GM21390 (cell line): Measurements from ENCODE around the gene DLX6.

Source experiments
- ATAC-seq: cut with Tn5 transposase; IDR thresholded peaks from one replicate; pipeline ENCODE4 v1.9.1; 2021; ENCODE audit not compliant: unreplicated experiment

The DLX6 gene

GRCh38 chr7:97009753-97010732 is 4.7 kb downstream of the DLX6 start:
- ATAC-seq: no peak

DNA sequence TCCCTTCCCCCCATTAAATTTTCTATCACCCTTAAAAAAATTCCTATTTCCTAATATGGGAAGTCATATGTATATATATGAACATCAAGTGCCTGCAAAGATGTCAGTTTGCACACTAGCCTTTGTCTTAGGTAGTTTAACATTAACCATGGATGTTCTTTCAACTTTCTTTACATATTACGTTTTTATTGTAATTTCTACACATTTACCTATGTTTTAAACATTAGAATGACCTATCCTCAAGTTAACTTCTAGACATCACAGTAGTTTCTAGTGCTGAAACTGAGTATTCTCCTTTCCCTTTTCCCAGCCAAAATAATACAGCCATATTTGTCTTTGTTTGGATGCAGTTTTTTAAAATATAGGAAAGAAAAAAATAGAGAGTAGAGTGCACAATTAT is 5.8 kb downstream of the DLX6 start:
- no peak for ATAC-seq

GRCh38 chr7:97011536-97012364 is 6.4 kb downstream of the DLX6 start:
- ATAC-seq: no peak

DNA sequence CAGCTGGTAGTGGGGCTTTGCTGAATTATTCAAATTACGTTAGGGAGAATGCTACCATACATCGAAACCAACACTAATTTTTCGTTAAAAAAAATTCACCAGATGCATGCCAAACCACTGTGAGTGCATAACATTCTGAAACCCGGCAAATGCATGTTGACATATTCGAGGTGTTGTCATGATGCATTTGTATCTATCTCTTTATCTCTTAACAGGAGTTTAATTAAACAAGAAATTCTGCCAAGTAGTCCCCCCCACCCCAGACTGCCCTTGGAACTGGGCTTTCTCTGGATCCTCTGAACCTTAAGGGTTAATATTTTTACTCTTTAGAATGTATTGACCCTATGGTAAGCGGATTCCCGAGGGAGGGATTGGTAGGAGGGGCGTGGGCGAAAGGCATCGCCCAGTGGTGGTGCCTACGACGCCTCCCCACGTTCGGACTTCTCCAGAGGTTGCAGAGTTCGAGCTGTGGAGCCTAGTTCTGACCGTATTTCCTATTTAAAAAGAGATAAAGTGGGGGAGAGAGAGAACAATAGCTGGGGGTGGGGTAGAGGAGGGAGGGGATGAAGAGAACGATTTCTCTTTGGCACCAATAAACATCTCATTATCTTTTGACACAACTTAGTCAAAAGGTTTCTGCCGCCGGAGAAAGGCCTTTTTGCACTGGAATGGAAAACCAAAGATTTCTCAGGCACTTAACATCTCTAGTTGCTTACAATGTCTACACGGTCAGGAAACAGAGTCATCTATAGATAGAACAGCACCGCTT is 7.2 kb downstream of the DLX6 start:
- ATAC-seq: no peak

DNA sequence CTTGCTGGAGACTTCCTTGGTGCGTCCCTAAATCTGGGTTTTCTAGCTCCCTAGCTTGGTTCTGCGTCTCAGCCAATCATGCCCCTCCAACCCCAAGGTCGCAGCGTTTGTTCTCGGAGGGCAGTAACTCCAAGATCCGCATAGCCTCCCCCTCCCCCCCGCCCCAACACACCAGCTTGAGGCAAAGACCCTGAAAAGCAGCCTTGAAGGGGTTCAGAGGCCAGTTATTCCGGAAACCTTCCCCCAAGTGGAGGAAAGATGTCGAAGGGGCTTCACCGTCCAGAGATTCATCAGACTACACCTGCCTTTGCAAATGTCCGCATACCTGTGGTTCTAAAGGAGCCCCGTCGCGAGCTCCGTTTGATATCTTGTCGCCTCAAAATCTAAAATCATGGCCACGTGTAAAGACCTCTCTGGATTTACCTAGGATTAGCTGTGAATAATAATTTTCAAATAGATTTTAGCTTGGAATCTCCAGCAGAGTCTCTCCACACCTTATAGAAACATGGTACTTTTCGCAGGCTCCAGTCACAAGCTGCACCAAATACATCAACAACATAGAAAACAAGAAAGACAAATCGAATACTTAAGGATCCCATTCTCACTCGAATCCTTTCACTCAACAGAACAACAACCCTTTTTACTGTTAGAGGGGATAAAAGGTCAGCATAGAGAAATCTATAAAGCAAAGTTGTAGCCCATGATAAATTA is 7.9 kb downstream of the DLX6 start:
- ATAC-seq: no peak

DNA sequence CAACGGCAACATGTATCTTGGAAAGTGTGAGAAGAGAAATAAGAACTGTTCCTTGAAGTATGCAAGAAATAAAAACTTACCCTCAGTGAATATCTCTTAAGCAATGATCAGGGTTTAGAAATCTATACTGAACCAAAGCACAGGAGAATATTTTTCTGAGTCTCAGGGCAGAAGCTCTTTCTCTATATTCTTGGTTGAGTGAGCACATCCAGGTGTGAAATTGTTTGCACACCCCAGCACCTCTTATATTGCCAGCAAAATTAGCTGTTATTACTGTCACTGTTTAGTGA is 8.4 kb downstream of the DLX6 start:
- ATAC-seq: no peak

DNA sequence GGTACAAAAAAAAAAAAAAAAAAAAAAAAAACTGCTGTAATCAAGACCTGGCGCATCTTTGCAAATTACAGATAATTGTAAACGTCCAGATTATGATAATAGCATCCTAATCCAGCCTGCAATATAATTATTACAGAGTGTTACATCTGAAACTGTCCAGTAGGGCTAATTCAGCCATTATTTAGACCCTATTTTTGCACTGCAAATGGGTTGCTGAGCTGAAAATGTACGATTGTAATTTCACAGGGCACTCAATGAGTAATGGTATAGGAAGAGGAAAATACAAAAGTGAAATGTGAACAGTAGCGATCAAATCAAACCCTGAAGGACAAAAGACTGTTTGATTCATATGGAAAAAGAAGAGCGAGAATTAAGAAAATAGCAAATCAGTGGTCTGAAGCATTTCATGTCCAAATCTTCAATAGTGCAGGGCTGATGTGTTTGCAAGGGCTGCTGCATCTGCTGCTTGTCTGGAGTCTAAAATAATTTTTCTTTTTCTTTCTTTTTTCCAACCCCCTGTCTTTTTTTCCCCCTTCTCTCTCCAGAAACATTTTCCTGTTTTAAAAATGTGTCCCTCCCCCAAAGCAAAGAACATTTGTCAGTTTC is 8.9 kb downstream of the DLX6 start:
- ATAC-seq: no peak

- ATAC-seq: no peak
These were observed 9.9 kb downstream of the DLX6 start for GRCh38 chr7:97015279-97015678.

- ATAC-seq: no peak
These were observed 10.5 kb downstream of the DLX6 start for GRCh38 chr7:97015756-97016380.

GRCh38 chr7:97016381-97017191 is 11.2 kb downstream of the DLX6 start:
- ATAC-seq: no peak

DNA sequence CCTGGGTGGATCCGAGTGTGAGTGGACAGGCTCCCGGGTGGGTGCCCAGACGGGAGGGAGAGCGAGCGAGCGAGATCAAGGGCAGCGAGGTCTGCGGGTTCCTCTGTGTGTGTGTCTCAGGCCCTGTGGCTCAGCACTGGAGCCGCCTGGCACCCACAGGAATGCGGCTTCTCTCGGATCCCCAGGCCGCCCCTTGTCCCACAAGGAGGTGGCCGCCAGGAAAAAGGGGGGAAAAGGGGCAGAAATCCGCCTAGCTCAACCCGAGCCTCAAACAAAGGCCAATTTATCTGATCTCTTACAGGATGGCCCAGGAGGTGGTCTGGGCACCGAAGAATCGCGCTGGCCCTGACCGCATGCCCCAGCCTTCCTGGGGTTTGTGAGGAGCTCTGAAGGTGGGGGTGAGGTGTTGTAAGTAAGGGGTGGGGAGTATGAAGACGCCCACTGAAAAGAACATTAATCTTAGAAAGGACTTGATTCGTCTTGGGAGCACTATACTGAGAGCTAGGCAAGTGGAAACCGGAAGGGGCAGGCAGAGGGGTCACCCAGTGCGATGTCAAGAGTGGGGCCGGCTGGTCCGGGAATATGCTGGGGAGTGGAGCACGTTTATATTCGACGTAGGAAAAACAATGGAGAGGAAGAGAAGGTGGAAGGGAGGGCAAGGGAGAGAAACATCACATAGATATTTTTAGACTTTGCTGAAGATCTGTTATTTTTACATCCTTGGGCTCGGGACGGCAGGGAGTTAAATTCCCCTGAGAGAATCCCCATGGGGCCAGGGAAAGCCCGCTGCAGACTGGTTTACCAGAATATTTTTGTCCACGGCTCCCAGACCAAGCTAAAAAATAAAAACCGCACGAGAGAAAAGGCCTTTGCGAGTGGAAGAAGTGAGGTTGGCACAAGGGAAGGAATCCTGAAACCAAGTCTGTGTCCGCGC is 12.1 kb downstream of the DLX6 start:
- no peak for ATAC-seq

GRCh38 chr7:97018126-97018601 is 12.8 kb downstream of the DLX6 start:
- no peak for ATAC-seq

DNA sequence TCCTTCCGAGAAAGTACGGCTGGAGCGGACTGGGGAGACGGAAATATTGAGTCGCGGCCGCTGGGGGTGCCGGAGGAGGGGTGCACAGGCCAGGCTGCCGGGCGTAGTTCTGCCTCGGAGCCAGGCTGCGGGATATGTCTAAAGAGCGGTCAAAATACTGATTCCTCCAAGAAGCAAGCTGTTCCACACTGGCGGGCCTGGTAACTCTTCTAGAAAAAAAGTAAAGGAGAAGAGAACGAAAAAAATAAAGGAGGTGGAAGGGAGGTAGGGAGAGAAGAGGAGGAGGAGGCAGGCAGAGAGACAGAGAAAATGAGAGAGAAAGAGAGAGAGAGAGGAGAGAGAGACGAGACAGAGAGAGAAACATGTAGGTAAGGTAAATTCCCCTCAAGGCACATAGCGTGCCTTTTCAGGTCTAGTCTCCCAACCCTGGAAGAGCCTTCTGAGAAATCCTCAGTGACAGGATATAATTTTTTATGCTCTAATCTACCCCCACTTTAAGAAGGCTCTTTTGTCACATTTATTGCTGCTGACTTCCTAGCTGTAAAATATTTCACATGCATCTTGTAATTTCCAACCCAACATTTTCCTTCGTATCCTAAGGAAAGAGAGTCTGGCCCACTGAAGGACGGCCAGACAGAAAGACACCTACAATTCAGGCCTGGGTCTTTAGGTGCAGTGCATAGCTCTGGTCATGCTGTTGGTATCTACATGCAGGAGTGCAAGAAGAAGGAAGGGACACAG is 13.6 kb downstream of the DLX6 start:
- no peak for ATAC-seq

DNA sequence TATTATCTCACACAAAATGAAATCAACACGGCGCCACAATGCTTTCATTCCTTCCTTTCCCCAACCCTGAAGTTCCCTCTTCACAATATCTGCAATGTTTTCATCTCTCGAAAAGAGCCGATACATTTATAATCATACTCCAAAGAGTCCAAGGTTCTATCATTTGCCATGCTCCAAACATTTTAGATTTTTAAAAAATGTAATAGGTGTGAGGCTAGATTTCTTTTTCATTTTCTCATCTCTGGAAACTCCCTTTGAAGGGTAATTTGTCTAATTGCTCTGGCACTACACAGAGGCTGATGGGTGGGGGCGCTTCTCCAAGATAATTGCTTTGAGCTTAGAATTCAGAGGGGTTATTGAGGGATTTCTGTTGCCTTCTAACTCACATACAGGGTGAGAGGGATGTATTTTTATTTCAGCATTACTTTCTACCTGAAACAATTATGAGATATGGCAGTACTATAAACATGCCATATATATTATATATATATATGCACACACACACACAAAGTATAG is 14.4 kb downstream of the DLX6 start:
- ATAC-seq: no peak

- ATAC-seq: no peak
These were observed 15.2 kb downstream of the DLX6 start for GRCh38 chr7:97020601-97020995.

DNA sequence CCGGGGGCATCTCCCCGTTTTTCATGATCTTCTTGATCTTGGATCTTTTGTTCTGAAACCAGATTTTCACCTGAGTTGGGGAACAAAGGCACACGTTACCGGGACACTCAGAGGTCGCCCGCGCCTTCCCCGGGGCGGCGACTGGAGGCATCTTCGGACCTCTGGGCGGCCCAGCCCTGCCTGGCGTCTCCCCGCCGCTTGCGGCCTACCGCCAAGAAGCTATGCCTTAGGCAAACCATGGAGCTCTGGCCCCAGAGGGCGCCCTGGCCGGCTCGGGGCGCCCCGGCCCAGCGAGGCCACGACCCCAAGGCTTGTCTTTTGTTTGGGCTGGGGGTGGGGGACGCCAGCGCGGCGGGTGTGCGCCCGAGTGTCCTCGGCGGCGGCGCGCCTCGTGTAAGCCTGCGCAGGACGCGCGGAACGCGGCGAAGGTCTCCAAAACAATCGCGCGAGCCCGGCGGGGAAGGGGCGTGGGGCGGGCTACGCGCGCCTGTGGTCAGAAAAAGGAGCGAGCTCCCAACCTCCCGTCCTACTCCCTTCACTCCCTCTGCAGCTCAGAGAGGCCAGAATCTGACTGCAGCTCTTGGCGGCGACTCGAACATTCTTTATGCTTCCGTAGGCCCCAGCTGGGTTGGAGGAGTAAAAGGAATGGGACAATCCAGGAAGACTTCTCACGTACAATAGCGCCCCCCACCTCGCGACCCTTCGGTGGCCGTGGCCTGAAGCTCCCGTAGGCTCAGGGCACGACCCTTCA is 15.8 kb downstream of the DLX6 start:
- no peak for ATAC-seq
